HK-2 (cell line): Measurements from ENCODE around the gene ZBTB20.

ENCODE experiments used
- DNase-seq: peaks from one replicate; pipeline ENCODE4 v3.0.0-alpha.2; 2018; ENCODE audit not compliant: unreplicated experiment

ZBTB20 gene

DNA sequence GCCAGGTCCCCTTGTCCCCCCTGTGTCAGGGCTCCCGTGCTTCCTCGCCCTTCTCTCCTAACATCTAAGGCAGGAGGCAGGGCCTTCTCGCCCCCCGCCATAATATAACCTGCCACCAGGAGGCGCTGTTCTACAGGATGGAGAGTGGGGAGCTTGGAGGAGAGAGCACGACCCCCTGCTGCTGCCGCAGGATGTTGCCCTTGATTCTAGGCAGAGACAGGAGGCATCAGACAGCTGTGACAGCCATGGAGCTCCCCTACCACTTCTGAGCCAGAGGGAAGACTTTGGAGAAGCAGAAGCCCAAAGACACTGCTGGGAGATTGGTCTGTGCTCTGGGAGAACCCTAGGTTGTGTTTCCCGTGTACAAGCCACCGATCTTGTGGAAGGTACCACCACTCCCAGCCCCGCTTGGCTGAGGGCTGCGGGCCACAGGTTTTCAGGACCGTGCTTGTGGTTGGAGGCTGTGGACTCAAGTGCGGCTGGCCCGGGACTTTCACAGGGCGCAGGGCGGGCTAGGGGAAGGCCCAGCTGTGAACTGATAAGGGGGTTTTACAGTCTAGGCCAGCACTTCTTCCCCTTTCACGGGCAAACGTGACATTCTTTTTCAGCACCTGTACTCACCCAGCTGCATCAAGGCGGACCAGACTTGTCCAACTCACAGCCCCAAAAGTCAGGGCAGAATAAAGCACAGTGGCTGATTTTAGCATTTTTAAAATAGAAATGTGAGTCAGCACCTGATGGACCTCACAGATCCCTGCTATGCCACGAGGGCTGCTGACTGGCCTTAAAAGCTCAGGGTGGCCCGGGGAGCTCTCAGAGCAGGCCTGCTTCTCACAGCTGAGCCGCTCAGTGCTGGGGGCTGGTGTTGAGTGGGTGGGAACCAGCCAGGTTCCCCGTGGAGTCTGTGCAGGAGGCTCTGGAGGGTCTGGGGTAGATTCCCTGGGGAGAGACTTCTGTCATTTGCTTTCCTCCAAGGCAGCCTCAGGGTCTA lies 855.9 kb downstream of the ZBTB20 start:
- peak; percentile 72 for DNase-seq

DNA sequence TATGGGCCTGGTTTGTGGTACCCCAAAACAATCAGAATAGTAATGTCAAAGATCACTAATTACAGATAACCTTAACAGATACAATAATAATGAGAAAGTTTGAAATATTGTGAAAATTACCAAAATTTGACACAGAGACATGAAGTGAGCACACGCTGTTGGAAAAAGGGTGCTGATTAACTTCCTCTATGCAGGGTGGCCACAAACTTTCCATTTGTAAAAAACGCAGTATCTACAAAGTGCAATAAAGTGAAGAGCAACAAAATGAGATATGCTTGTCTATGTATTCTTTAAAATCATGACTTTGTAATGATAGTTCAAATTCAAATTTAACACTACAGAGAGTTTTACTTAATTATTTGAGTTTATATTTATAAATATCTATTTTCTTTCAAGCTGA lies 860.8 kb downstream of the ZBTB20 start:
- no peak for DNase-seq

DNA sequence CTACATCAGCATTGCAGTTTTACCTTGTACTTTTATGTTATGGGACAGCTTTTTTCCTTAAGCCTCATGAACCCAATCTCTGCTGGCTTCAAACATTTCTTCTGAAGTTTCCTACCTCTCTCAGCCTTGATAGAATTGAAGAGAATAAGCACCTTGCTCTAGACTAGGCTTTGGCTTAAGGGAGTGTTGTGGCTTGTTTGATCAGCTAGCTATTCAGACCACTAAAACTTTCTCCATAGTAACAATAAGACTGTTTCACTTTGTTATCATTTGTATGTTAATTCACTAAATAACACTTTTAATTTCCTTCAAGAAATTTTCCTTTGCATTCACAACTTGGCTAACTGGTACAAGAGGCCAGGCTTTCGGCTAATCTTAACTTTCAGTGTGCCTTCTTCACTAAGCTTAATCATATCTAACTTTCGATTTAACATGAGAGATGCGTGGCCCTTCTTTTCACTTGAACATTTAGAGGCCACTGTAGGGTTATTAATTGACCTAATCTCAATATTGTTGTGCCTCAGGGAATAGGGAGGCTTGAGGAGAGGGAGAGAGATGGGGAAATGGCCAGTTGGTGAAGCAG lies 861.3 kb downstream of the ZBTB20 start:
- no peak for DNase-seq

DNA sequence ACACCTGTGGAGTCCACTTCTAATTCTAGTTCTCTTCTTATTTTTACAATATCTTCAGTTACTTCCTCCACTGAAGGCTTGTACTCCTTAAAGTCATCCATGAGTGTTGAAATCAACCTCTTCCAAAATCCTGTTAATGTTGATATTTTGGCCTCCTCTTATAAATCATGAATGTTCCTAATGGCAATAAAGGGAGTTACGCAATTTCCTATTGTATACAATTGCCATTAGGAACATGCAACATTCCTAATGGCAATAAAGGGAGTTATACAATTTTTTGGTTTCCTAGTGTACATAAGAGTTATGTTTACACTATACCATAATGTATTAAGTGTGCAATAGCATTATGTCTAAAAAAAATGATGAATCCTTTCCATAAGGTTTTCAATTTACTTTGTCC lies 862.4 kb downstream of the ZBTB20 start:
- DNase-seq, result no peak
